H1 (cell line): Measurements from ENCODE around the gene SAMD4A. TPM values are rescaled to one million over a fixed set of nuclear protein-coding genes. Genes with fewer than 3 reads are reported as not detected.

Experiments
- BACH1 ChIP-seq: IDR thresholded peaks from 2 replicates; pipeline ENCODE4 v1.6.1; 2012; ENCODE audit warnings: low read length, improper control_type of control experiment
- CHD2 ChIP-seq: IDR thresholded peaks from 2 replicates; pipeline ENCODE4 v1.6.1; 2012; ENCODE audit warnings: low read length, improper control_type of control experiment
- CREB1 ChIP-seq: IDR thresholded peaks from 2 replicates; pipeline ENCODE4 v1.6.1; 2012; ENCODE audit warnings: inconsistent platforms
- JUN ChIP-seq: IDR thresholded peaks from 2 replicates; pipeline ENCODE4 v1.6.1; 2011; ENCODE audit warnings: low read depth, mild to moderate bottlenecking, improper control_type of control experiment, low read length
- KDM5A ChIP-seq: fragments of 200-600 bp; IDR thresholded peaks from 2 replicates; pipeline ENCODE4 v1.7.1; 2012; ENCODE audit warnings: mild to moderate bottlenecking, low read length, inconsistent platforms, mixed read lengths
- SP1 ChIP-seq: IDR thresholded peaks from 2 replicates; pipeline ENCODE4 v1.6.1; 2011; ENCODE audit warnings: low read depth, low read length
- SUZ12 ChIP-seq: fragments of 200-600 bp; sonication (generic); IDR thresholded peaks from 2 replicates; pipeline ENCODE4 v1.6.1; 2012; ENCODE audit warnings: mild to moderate bottlenecking, inconsistent platforms, low read length, moderate library complexity, mixed read lengths
- polyA plus RNA-seq, 7 experiments: library from polyadenylated mRNA; depleted of rRNA in 3 of 7; stranded (reverse) in 5 of 7; unstranded in 2 of 7; fragments of >200 nt in 5 of 7; fragments of 200-250 nt in 2 of 7; gene quantifications; 1 replicate in 5 of 7; 2 replicates in 1 of 7; 4 replicates in 1 of 7; pipeline versions ENCODE4 v1.2.1 to v1.2.3, GENCODE V29; 2011 to 2013; ENCODE audit warnings: missing spikeins in 2 of 7, mixed read lengths in 2 of 7
- total RNA-seq: library from RNA; stranded (reverse); fragmentation: NEBNext Ultra II Directional; extraction: Animal tissue kit (Norgen Biotek cat#: 25700); gene quantifications from 2 replicates; pipeline ENCODE4 v1.2.1, GENCODE V29; 2021

Gene SAMD4A
- total and polyA plus RNA-seq, 2 of the 8 experiments (the other 6 are each of a cell fraction or from before 2014, with no cell fraction given): 2.4 to 12.3 TPM

DNA sequence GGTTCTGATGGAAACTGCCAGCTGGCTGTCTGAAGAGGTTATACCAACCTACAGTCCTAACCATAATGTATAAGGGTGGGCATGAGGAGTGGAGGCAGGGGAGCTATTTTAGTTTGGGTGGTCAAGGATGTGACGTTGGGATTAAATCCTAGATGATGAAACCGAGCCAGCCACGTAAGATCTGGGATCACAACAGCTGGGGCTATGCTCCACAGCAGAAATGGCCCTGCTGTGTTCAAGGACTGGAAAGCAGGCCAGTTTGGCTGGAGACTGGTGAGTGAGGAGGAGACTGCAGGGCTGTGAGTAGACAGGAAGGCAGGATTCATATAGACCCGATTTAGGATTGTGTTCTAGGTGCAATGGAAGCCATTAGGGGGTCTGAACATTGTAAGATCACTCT, 66.1 kb downstream of the SAMD4A start (continued):
- TF ChIP-seq SUZ12: no peak
- TF ChIP-seq KDM5A: no peak
- no peak for TF ChIP-seq JUN
- TF ChIP-seq CHD2: no peak
- TF ChIP-seq BACH1: no peak
- no peak for TF ChIP-seq SP1
- no peak for TF ChIP-seq CREB1
